ENCODE measurements around the gene TBC1D5. TPM values are rescaled to one million over a fixed set of nuclear protein-coding genes. Genes with fewer than 3 reads are reported as not detected.

TBC1D5 gene
- total and polyA plus RNA-seq, 2 of the 8 experiments (the other 6 are each of a cell fraction or from before 2014, with no cell fraction given): 11.0 to 22.9 TPM

DNA sequence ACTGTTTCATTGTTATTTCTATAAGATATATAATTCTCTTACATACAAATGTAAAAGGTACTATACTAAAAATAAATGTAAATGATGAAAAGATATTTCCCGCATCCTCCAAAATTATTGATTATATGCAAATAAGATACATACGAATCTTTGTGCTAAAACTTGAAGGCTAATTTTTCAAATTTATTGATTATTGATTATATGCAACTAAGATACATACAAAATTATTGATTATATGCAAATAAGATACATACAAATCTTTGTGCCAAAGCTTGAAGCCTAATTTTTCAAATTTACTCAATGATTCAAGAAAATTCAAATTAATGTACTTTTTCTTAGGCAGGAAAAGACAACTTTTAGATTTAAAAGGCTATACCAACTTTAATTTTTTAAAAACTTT lies 319.8 kb downstream of the TBC1D5 start:
- Histone ChIP-seq H3K9ac (replicated peaks in 1 of 4; ENCODE audit: extremely low read depth in 1 of 4, low read depth in 3 of 4, low read length in 3 of 4) (no peak overlapping the region), H4K5ac (ENCODE audit: insufficient read length, low read depth, low read length) (no peak overlapping the region), H3K27me3 (replicated peaks in 1 of 4; ENCODE audit: control insufficient read depth in 3 of 4, extremely low read depth in 1 of 4, insufficient read depth in 3 of 4, low read length in 3 of 4) (no peaks in the 10 kb centered on the region), H4K8ac (ENCODE audit: extremely low read depth, insufficient read depth, low read length) (no peak overlapping the region), H3K79me2 (ENCODE audit: control insufficient read depth in 1 of 2, insufficient read depth in 2 of 2, low read length in 2 of 2) (no peaks in the 10 kb centered on the region), H3K4me1 (replicated peaks in 1 of 4; ENCODE audit: control insufficient read depth in 3 of 4, insufficient read depth in 4 of 4, low read length in 3 of 4) (no peaks in the 10 kb centered on the region), H3K79me1 (ENCODE audit: low read depth, low read length) (no peaks in the 10 kb centered on the region), H2BK15ac (ENCODE audit: low read length) (no peak overlapping the region), H3K36me3 (ENCODE audit: control insufficient read depth in 2 of 4, insufficient read depth in 4 of 4, low read length in 3 of 4) (no peaks in the 10 kb centered on the region), H2AFZ (ENCODE audit: low read length) (no peak overlapping the region), H2BK5ac (ENCODE audit: low read depth, low read length) (no peak overlapping the region), H2AK5ac (ENCODE audit: low read depth, low read length) (no peak overlapping the region), H3K56ac (replicated peaks; ENCODE audit: insufficient read length, low read depth, low read length) (no peak overlapping the region), H4K20me1 (replicated peaks in 1 of 2; ENCODE audit: control insufficient read depth in 1 of 2, insufficient read depth in 2 of 2, low read length in 2 of 2) (no peaks in the 10 kb centered on the region), H2BK20ac (ENCODE audit: low read length) (no peak overlapping the region), H2BK12ac (ENCODE audit: low read depth, low read length) (no peak overlapping the region), H3K4ac (replicated peaks; ENCODE audit: insufficient read length, low read depth, low read length) (no peak overlapping the region), H3K9me3 (ENCODE audit: insufficient read depth in 2 of 2, low read depth in 1 of 2, low read length in 1 of 2) (no peaks in the 10 kb centered on the region), H3K14ac (ENCODE audit: insufficient read length) (no peak overlapping the region), H2BK120ac (replicated peaks; ENCODE audit: low read depth, low read length) (no peak overlapping the region), H3K4me3 (ENCODE audit: extremely low read depth in 1 of 4, insufficient read depth in 2 of 4, low read depth in 3 of 4, low read length in 4 of 4) (no peak overlapping the region), H3K18ac (ENCODE audit: extremely low read depth, low read length) (no peak overlapping the region), H3K27ac (ENCODE audit: low read depth, low read length) (no peak overlapping the region), H3K4me2 (ENCODE audit: insufficient read depth in 1 of 2, low read depth in 2 of 2, low read length in 2 of 2) (no peak overlapping the region), H3K23me2 (ENCODE audit: low read depth, low read length) (no peaks in the 10 kb centered on the region; the same call in 1 of the 2 replicates), H3K23ac (ENCODE audit: insufficient read length) (no peak overlapping the region), H4K91ac (replicated peaks; ENCODE audit: insufficient read length, low read length) (no peak overlapping the region)
- ChIA-PET CTCF (ENCODE audit: partially characterized antibody) (interaction anchor here (2.3 to 3.3 kb wide), 2 partner anchors 9 to 166 kb away, joined by 9 to 15 read pairs; no protein-coding TSS in a partner anchor), POLR2A (ENCODE audit: partially characterized antibody) (no interaction called here)
- TF ChIP-seq, protein P1, sequence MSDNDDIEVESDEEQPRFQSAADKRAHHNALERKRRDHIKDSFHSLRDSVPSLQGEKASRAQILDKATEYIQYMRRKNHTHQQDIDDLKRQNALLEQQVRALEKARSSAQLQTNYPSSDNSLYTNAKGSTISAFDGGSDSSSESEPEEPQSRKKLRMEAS (IDR thresholded peaks at IDR 0.05): no peak
- TF ChIP-seq JUND (IDR thresholded peaks at IDR 0.05; ENCODE audit: low read length): no peak
- TF ChIP-seq TCF12 (IDR thresholded peaks at IDR 0.05; ENCODE audit: low read depth, low read length): no peak
- no peak for TF ChIP-seq RAD21 (IDR thresholded peaks at IDR 0.05 in 1 of 2, conservative IDR thresholded peaks at IDR 0.05 in 1 of 2; ENCODE audit: low read depth in 2 of 2, low read length in 2 of 2)
- no peak for TF ChIP-seq SAP30 (IDR thresholded peaks at IDR 0.05; ENCODE audit: insufficient read depth, insufficient replicate concordance, low read length)
- no peak for DNase-seq (ENCODE audit: low read depth in 1 of 2, low spot score in 2 of 2)
- 86% methylated on average over 2 of the region's 2 CpGs; no CpG with 5 or more reads in 1 of the 2 experiments for WGBS, 2 experiments (ENCODE audit: extremely low coverage in 1 of 2, insufficient coverage in 1 of 2, insufficient read length in 1 of 2, insufficient replicate concordance in 2 of 2, low coverage in 1 of 2, low lambda C conversion rate in 2 of 2, missing lambda C conversion rate in 1 of 2)
- FAIRE-seq: no peak
